SK-N-SH treated with all-trans-retinoic acid at 6 μM for 48 hours (cell line): ENCODE results near the gene IHH.

Source experiments
- BACH2 ChIP-seq: fragments of 250-450 bp; sonication (Bioruptor Pico); IDR thresholded peaks from 2 replicates; pipeline ENCODE4 v1.9.0; 2021; ENCODE audit warnings: mild to moderate bottlenecking, borderline replicate concordance
- RARB ChIP-seq: fragments of 250-450 bp; sonication (Bioruptor Pico); IDR thresholded peaks from 2 replicates; pipeline ENCODE4 v1.8.0; 2021; ENCODE audit warnings: mild to moderate bottlenecking, moderate library complexity
- TCF4 ChIP-seq: fragments of 250-450 bp; sonication (Bioruptor Pico); IDR thresholded peaks from 2 replicates; pipeline ENCODE4 v1.8.0; 2021; ENCODE audit warnings: mild to moderate bottlenecking, moderate library complexity, borderline replicate concordance
- TOX ChIP-seq: fragments of 250-450 bp; sonication (Bioruptor Pico); IDR thresholded peaks from 2 replicates; pipeline ENCODE4 v1.8.0; 2021; ENCODE audit warnings: mild to moderate bottlenecking, moderate library complexity, borderline replicate concordance
- ZFP3 ChIP-seq: fragments of 250-450 bp; sonication (Bioruptor Pico); IDR thresholded peaks from 2 replicates; pipeline ENCODE4 v1.5.0; 2020; ENCODE audit warnings: mild to moderate bottlenecking, moderate library complexity
- ZFP30 ChIP-seq: fragments of 450-650 bp; formaldehyde crosslinking; IDR thresholded peaks from 2 replicates; pipeline ENCODE4 v1.5.0; 2022; ENCODE audit warnings: mild to moderate bottlenecking, moderate library complexity
- ZNF8 ChIP-seq: fragments of 450-650 bp; formaldehyde crosslinking; IDR thresholded peaks from 2 replicates; pipeline ENCODE4 v1.5.0; 2020; ENCODE audit warnings: mild to moderate bottlenecking, moderate library complexity
- TF ChIP-seq, protein P1 (sequence below): fragments of 250-450 bp; sonication (Bioruptor Pico); IDR thresholded peaks from 2 replicates; pipeline ENCODE4 v1.8.0; 2021; ENCODE audit warnings: low read depth, mild to moderate bottlenecking, moderate library complexity, borderline replicate concordance
- TF ChIP-seq, protein P2 (sequence below): fragments of 250-450 bp; sonication (Bioruptor Pico); IDR thresholded peaks from 2 replicates; pipeline ENCODE4 v1.8.0; 2020; ENCODE audit warnings: mild to moderate bottlenecking, moderate library complexity, borderline replicate concordance

DNA sequence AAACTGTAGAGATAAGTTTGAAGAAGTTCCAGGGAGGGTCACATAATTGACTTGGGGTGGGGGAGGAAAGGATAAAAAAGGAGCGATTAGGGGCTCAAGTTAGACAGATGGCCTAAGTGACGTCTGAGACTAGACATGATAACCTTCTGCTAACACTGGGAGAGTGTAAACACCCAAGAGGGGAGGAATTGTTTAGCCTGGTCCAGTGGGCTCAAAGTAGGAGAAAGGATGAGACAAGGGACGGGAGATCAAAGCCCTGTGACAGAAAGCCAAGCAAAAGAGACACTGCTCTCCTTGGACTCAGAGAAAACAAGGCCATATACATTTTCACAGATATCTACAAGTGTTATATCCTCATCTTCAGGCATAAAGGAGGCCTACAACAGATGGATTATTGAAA, 45.5 kb upstream of the IHH start:
- TF ChIP-seq, protein P1, sequence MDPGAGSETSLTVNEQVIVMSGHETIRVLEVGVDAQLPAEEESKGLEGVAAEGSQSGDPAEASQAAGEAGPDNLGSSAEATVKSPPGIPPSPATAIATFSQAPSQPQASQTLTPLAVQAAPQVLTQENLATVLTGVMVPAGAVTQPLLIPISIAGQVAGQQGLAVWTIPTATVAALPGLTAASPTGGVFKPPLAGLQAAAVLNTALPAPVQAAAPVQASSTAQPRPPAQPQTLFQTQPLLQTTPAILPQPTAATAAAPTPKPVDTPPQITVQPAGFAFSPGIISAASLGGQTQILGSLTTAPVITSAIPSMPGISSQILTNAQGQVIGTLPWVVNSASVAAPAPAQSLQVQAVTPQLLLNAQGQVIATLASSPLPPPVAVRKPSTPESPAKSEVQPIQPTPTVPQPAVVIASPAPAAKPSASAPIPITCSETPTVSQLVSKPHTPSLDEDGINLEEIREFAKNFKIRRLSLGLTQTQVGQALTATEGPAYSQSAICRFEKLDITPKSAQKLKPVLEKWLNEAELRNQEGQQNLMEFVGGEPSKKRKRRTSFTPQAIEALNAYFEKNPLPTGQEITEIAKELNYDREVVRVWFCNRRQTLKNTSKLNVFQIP (CRISPR knock-in tag), result no peak
- no peak for TF ChIP-seq TOX (CRISPR knock-in tag)
- TF ChIP-seq ZFP3 (CRISPR knock-in tag), result no peak
- no peak for TF ChIP-seq RARB
- no peak for TF ChIP-seq ZNF8
- TF ChIP-seq, protein P2, sequence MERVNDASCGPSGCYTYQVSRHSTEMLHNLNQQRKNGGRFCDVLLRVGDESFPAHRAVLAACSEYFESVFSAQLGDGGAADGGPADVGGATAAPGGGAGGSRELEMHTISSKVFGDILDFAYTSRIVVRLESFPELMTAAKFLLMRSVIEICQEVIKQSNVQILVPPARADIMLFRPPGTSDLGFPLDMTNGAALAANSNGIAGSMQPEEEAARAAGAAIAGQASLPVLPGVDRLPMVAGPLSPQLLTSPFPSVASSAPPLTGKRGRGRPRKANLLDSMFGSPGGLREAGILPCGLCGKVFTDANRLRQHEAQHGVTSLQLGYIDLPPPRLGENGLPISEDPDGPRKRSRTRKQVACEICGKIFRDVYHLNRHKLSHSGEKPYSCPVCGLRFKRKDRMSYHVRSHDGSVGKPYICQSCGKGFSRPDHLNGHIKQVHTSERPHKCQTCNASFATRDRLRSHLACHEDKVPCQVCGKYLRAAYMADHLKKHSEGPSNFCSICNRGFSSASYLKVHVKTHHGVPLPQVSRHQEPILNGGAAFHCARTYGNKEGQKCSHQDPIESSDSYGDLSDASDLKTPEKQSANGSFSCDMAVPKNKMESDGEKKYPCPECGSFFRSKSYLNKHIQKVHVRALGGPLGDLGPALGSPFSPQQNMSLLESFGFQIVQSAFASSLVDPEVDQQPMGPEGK (CRISPR knock-in tag), result no peak
- no peak for TF ChIP-seq BACH2 (CRISPR knock-in tag)
- no peak for TF ChIP-seq ZFP30
- TF ChIP-seq TCF4, result no peak
